Stimulated activated CD4-positive, alpha-beta T cell treated with anti-CD3 and anti-CD28 coated beads, TNF-alpha, amount 100 ng/mL, for 4 hours (primary cell): ENCODE data around the gene HMGN3.
A peak's percentile ranks its signal among the peaks of the same experiment; 100 is the strongest.
"Not testable (repeated sequence)": the region's sequence is repeated elsewhere in the genome, so short reads cannot be mapped to it uniquely, and the experiment has no call there.

ENCODE experiments used
- DNase-seq, 3 experiments: peaks; one replicate each; pipeline ENCODE4 v3.0.0-alpha.2; 2020; ENCODE audit warnings: low read depth in 3 of 3

Gene HMGN3

GRCh38 chr6:79234150-79235022 is at the start of gene HMGN3:
TSS of gene HMGN3 (minus strand) at chr6:79234682.
- peak; percentile 81 to 87 (median 86) for DNase-seq

- DNase-seq: no peak
These were observed 46.3 kb upstream of the HMGN3 start for GRCh38 chr6:79280756-79281155.

- DNase-seq: no peak
These were observed 42.6 kb upstream of the HMGN3 start for GRCh38 chr6:79277109-79277508.

- no peak for DNase-seq
These were observed 35.4 kb upstream of the HMGN3 start for GRCh38 chr6:79269877-79270276.

GRCh38 chr6:79267128-79267527 is 32.6 kb upstream of the HMGN3 start:
- DNase-seq: no peak

- no peak for DNase-seq
These were observed 31.6 kb upstream of the HMGN3 start for GRCh38 chr6:79266051-79266450.

- DNase-seq: no peak
These were observed 28.9 kb upstream of the HMGN3 start for GRCh38 chr6:79263359-79263758.

- DNase-seq: no peak
These were observed 27.2 kb upstream of the HMGN3 start for GRCh38 chr6:79261666-79262065.

GRCh38 chr6:79260772-79261171 is 26.3 kb upstream of the HMGN3 start:
- DNase-seq: no peak

- DNase-seq: no peak
These were observed 23.1 kb upstream of the HMGN3 start for GRCh38 chr6:79257381-79258205.

- not testable (repeated sequence) for DNase-seq
These were observed 22.3 kb upstream of the HMGN3 start for GRCh38 chr6:79256770-79257169.

GRCh38 chr6:79255086-79255485 is 20.6 kb upstream of the HMGN3 start:
- not testable (repeated sequence) for DNase-seq

GRCh38 chr6:79250559-79250958 is 16.1 kb upstream of the HMGN3 start:
- no peak for DNase-seq

GRCh38 chr6:79250107-79250514 is 15.6 kb upstream of the HMGN3 start:
- no peak for DNase-seq

GRCh38 chr6:79249136-79249535 is 14.7 kb upstream of the HMGN3 start:
- DNase-seq: no peak

- no peak for DNase-seq
These were observed 12.4 kb upstream of the HMGN3 start for GRCh38 chr6:79246891-79247290.

GRCh38 chr6:79241228-79241627 is 6.7 kb upstream of the HMGN3 start:
- no peak for DNase-seq

- no peak for DNase-seq
These were observed 6.0 kb upstream of the HMGN3 start for GRCh38 chr6:79240509-79240908.

GRCh38 chr6:79239536-79240168 is 5.2 kb upstream of the HMGN3 start:
- DNase-seq: no peak

- no peak for DNase-seq
These were observed 4.4 kb upstream of the HMGN3 start for GRCh38 chr6:79238919-79239318.

GRCh38 chr6:79236711-79237110 is 2.2 kb upstream of the HMGN3 start:
- DNase-seq: no peak

- peak; percentile 28 to 41 (median 30) for DNase-seq
These were observed 802 bp downstream of the HMGN3 start for GRCh38 chr6:79233611-79234149.
